ENCODE results near the gene NECTIN4. TPM values are rescaled to one million over a fixed set of nuclear protein-coding genes. Genes with fewer than 3 reads are reported as not detected.
A peak's percentile ranks its signal among the peaks of the same experiment; 100 is the strongest.

NECTIN4 gene
- total and polyA plus RNA-seq, 10 of the 15 experiments (the other 5 are each of a cell fraction or from before 2014, with no cell fraction given), result 2.8 to 8.7 (median 3.7) TPM

DNA sequence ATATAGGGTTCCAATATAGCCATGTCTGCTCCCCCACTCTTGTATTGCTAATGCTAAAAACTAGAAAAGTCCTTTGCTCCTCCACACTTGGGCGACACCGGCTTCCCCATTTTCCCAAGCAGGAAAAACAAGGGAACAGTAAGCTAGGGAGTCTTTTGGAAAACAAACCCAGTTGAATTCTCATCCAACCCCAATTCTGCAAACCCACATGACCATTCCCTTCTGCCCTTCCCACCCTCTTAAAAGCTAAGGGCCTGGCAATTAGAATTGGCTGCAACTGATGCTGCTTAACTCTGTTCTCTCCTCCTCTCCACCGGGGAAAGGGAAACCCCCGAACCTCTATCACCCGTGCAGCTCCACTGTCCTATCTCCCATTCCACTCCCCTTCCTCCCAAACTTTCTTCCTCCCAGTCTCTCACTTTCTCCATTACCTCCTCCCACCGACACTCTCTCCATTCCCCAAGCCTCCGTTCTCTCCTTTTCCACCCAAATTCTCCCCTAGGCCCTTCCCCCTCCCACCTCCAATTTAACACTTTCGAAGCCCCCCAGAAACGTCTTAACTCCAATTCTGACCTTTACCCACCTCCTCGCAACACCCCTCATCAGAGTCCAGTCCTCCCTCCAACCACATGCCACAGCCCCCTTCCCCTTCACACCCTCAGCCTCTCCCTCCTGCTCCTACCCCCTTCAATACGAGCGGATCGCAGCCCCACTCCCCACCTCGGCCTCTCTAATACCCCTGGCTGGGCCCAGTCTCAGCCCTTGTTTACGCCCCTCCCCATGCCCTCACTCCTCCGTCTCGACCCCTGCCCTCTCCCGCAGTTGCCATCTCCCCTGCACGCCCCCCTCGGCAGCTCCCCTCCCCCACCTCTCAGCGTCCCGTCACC is 42.4 kb upstream of the NECTIN4 start (continued):
- 0 out of 2 replicates have a peak, but pooled peaks have one; percentile 25 for TF ChIP-seq MXI1 (IDR thresholded peaks at IDR 0.05; ENCODE audit: low read depth, low read length)
- 0 out of 2 replicates have a peak, but pooled peaks have one; percentile 64 for TF ChIP-seq WRNIP1 (IDR thresholded peaks at IDR 0.05; ENCODE audit: borderline replicate concordance, low read depth, low read length)
- no peak for TF ChIP-seq EZH2 (IDR thresholded peaks at IDR 0.05; ENCODE audit: borderline replicate concordance, control insufficient read depth, low read depth, low read length)
- no peak for TF ChIP-seq EP300 (IDR thresholded peaks at IDR 0.05; ENCODE audit: borderline replicate concordance in 1 of 2, control insufficient read depth in 1 of 2, low read depth in 2 of 2, low read length in 2 of 2)
- no peak for TF ChIP-seq FOXM1 (IDR thresholded peaks at IDR 0.05; ENCODE audit: low read depth, low read length)
- no peak for TF ChIP-seq KDM1A (IDR thresholded peaks at IDR 0.05; ENCODE audit: borderline replicate concordance)
- no peak for TF ChIP-seq GABPA (IDR thresholded peaks at IDR 0.05; ENCODE audit: low read depth)
- TF ChIP-seq BMI1 (IDR thresholded peaks at IDR 0.05; ENCODE audit: borderline replicate concordance), result no peak
- peak; percentile 12 for TF ChIP-seq IKZF1 (conservative IDR thresholded peaks at IDR 0.05)
- TF ChIP-seq, protein P1, sequence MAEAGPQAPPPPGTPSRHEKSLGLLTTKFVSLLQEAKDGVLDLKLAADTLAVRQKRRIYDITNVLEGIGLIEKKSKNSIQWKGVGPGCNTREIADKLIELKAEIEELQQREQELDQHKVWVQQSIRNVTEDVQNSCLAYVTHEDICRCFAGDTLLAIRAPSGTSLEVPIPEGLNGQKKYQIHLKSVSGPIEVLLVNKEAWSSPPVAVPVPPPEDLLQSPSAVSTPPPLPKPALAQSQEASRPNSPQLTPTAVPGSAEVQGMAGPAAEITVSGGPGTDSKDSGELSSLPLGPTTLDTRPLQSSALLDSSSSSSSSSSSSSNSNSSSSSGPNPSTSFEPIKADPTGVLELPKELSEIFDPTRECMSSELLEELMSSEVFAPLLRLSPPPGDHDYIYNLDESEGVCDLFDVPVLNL (IDR thresholded peaks at IDR 0.05; ENCODE audit: low read depth, low read length), result no peak
- no peak for TF ChIP-seq BACH1 (IDR thresholded peaks at IDR 0.05; ENCODE audit: borderline replicate concordance)
- no peak for TF ChIP-seq USF1 (IDR thresholded peaks at IDR 0.05; ENCODE audit: borderline replicate concordance, extremely low read length, insufficient read depth, low read depth, low read length)
- TF ChIP-seq TCF3 (IDR thresholded peaks at IDR 0.05; ENCODE audit: borderline replicate concordance, insufficient read depth, low read depth, low read length), result 0 out of 2 replicates have a peak, but pooled peaks have one; percentile 2
- TF ChIP-seq POLR2A (IDR thresholded peaks at IDR 0.05; ENCODE audit: low read depth, low read length), result no peak
- peak in 1 of 2 experiments; percentile 53; a peak in 2 of 4 replicates for TF ChIP-seq BHLHE40 (IDR thresholded peaks at IDR 0.05; ENCODE audit: borderline replicate concordance in 1 of 2, low read depth in 2 of 2, low read length in 1 of 2)
- no peak for TF ChIP-seq SMAD1 (IDR thresholded peaks at IDR 0.05; ENCODE audit: low read depth, partially characterized antibody)
- TF ChIP-seq, protein P2, sequence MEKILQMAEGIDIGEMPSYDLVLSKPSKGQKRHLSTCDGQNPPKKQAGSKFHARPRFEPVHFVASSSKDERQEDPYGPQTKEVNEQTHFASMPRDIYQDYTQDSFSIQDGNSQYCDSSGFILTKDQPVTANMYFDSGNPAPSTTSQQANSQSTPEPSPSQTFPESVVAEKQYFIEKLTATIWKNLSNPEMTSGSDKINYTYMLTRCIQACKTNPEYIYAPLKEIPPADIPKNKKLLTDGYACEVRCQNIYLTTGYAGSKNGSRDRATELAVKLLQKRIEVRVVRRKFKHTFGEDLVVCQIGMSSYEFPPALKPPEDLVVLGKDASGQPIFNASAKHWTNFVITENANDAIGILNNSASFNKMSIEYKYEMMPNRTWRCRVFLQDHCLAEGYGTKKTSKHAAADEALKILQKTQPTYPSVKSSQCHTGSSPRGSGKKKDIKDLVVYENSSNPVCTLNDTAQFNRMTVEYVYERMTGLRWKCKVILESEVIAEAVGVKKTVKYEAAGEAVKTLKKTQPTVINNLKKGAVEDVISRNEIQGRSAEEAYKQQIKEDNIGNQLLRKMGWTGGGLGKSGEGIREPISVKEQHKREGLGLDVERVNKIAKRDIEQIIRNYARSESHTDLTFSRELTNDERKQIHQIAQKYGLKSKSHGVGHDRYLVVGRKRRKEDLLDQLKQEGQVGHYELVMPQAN (conservative IDR thresholded peaks at IDR 0.05), result no peak
- TF ChIP-seq IKZF2 (IDR thresholded peaks at IDR 0.05), result peak; percentile 53 to 61; a peak in 3 of 4 replicates
- TF ChIP-seq TAF1 (IDR thresholded peaks at IDR 0.05; ENCODE audit: borderline replicate concordance, low read depth, low read length), result no peak
- TF ChIP-seq BRCA1 (IDR thresholded peaks at IDR 0.05; ENCODE audit: low read depth, low read length), result no peak
- no peak for TF ChIP-seq RELA (IDR thresholded peaks at IDR 0.05; ENCODE audit: borderline replicate concordance, partially characterized antibody)
- TF ChIP-seq MTA3 (IDR thresholded peaks at IDR 0.05; ENCODE audit: borderline replicate concordance, low read length), result no peak
- TF ChIP-seq ZNF217 (IDR thresholded peaks at IDR 0.05), result no peak
- TF ChIP-seq CBX3 (IDR thresholded peaks at IDR 0.05; ENCODE audit: borderline replicate concordance, low read depth), result no peak
- no peak for TF ChIP-seq ASH2L (IDR thresholded peaks at IDR 0.05; ENCODE audit: borderline replicate concordance, low read depth)
- no peak for TF ChIP-seq JUNB (IDR thresholded peaks at IDR 0.05)
- no peak for TF ChIP-seq RUNX3 (IDR thresholded peaks at IDR 0.05; ENCODE audit: low read length)

Measured in GM12878 (cell line).